ENCODE measurements around the gene RNF152.
"Not testable (repeated sequence)": the region's sequence is repeated elsewhere in the genome, so short reads cannot be mapped to it uniquely, and the experiment has no call there.

The RNF152 gene

DNA sequence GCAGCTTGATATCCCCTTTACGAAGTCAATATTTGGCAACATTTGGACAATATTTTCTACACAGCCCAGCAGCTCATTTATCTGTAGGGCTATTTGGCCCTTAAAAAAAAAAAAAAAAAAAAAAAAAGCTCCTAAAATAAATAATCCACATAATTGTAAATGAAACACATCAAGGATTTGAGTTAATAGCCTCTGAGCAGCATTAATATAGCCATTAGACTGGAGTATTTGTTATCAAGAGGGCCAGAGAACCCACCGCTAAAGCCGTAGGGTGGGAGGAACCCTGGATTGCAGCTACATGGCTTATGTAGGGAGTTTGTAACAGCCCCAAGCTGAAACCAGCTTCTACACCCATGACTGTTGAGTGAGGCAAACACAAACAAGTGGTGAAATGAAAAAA is 84.5 kb downstream of the RNF152 start:
- DNase-seq, result no peak

DNA sequence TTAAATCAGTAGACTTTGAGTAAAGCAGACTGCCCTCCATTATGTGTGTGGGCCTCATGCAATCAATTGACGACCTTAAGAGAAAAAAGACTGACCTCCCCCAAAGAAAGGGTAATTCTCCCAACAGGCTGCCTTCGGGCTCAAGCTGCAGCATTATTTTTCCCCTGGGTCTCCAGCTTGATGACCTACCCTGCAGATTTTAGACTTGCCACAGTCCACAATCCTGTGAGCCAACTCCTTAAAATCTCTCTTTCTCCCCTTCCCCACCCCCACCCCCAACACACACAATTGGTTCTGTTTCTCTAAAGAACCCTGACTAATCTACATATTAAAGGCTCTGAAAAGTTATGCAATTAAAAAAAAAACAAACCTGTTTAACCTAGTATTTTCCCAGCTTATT is 89.4 kb downstream of the RNF152 start:
- DNase-seq, result no peak

DNA sequence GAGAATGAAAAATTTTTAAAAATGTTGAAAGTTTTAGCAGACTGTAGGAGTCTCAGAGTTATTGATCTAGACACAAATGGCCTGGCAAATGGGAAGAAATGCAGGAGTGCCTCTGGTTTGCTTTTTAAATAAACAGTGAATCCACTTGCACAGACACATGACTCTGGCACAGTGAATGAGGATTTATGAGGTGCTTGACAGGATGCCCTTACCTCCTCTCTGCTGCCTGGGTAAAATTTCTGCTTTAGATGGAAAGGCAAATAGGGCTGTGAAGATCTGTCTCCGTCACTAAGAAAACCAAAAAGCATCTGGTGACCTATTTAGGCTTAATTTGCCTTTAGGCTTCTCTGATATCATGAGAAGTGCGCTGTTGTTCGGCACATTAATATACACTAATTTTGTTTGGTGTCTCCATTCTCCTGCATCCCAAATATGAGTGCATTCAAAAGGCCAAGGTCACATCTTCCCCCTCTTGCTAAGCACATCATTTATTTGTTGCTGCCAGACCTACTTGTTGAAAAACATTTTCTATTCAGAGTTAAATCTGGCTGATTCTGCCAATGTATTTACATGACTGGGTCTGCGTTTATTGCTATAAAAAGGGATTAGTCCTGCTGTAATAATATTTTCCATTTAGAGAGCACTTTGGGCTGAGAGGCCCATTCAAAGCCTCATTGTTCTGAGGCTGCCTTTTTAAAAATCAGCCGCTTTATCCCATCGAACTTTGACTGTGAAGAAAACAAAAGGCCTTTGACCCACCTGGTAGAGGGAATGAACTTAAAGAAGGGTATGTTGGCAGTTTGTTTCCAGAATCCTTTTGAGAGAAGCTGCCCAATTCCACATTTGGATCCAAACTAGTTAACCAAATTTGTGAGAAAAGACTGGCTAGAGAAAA is 94.9 kb downstream of the RNF152 start:
- no peak for DNase-seq

DNA sequence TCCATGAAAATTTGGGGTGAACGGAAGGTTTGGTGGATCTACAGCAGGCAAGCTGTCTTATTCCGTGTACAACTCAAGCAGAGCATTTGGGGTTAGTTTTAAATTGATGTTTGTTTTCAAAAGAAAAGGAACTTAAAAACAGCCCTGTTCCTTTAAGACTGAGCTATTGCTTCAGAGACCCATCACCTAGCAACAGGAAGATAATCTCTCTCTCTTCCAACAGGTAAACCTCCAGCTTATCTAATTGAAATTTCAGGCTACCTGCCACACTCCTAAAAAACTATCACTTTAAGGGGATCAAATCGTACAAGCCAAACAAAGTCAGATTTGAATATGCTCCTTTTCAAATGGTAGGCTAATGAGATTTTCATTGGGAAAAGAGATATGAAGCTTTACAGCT is 101.8 kb downstream of the RNF152 start:
- DNase-seq, result no peak

DNA sequence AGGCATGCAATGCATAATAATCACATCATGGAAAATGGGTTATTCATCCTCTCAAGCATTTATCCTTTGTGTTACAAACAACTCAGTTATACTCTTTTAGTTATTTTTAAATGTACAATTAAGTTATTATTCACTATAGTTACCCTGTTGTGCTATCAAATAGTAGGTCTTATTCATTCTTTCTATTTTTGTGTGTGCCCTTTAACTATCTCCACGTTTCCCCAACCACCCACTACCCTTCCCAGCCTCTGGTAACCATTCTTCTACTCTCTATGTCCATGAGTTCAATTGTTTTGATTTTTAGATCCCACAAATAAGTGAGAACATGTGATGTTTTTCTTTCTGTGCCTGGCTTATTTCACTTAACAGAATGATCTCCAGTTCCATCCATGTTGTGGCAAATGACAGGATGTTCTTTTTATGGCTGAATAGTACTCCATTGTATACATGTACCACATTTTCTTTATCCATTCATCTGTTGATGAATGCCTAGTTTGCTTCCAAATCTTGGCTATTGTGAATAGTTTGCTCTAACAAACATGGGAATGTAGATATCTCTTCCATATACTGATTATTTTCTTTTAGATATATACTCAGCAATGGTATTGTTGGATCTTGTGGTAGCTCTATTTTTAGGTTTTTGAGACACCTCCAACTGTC is 105.7 kb downstream of the RNF152 start:
- not testable (repeated sequence) for DNase-seq

DNA sequence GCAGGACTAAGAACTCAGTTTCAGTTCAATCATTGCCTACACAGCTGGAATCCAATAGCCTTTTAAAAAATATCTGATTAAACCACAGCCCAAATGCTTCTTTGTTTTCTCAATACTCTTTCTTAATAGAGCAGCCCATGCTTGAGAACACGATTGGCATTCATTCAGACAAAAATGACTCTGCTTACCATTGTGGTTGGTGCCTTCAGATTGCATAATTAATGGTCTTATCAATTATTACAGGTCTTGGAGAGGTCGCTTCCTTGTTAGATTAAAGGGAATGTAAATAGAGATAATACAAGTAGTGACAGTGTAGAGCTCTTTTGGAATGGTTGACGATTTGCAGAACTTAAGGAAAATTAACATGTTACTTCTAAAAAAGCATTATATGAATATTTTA is 107.2 kb downstream of the RNF152 start:
- no peak for DNase-seq

DNA sequence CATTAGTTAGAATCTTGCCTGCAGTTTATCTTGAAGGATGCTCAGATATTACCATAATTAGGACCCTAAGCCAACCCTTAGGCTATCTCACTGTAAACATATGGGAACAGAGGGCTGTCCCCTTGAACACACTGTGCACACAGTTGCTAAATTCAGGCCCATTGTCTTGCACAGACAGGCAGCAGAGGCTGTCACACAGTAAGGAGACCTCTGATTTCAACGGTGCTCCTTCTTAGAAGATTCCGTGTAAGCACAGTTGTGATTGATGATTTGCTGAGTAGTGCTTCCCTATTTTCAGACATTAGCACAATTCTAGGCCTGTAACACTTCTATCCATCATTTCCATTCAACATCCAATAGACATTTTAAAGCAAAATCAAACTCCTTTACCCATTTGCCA is 108.0 kb downstream of the RNF152 start:
- DNase-seq, result no peak

DNA sequence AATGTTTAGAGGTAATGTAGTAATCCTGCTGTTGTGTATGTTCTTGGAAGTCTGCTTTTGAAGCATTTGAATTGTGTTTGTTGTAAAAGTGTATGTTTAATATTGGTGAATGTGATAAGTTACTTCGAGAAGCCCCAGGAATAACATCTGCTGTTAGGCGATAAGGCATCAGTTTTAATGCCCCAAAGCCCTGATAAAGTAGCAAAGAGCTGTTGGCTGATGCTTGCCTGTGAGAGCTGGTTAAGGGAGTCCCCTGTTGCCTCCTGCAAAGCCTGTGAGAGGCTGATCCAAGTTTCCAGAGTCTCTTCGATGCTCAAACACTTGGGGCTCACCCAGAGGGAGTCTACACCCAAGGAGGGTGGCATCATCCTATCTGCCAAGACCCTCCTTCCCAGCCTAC is 110.3 kb downstream of the RNF152 start:
- DNase-seq, result no peak

DNA sequence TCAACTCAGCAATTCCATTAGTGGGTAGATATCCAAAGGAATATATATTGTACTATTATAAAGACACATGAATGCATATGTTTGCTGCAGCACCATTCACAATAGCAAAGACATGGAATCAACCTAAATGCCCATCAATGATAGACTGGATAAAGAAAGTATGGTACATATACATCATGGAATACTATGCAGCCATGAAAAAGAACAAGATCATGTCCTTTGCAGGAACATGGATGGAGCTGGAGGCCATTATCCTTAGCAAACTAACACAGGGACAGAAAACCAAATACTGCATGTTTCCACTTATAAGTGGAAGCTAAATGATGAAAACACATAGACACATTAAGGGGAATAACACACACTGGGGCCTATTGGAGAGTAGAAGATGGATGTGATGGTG is 116.6 kb downstream of the RNF152 start:
- DNase-seq, result not testable (repeated sequence)

DNA sequence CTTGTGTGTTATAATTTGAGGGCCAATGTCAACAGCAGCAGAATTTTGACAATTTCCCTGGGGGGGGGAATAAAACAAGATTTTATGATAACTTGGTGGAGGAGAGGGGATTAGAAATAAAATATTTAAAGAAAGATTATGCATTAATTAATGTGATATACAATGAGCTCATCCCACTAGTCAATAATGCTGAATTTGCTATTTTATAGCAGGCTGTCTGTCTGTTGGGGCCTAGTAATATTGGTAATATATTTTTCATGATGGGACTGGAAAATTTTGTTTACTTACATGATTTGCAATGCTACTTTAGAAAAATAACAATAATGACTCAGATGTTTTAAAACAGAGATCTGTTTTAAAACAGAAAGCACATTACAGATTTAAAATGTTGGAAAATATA is 118.0 kb downstream of the RNF152 start:
- DNase-seq, result no peak

DNA sequence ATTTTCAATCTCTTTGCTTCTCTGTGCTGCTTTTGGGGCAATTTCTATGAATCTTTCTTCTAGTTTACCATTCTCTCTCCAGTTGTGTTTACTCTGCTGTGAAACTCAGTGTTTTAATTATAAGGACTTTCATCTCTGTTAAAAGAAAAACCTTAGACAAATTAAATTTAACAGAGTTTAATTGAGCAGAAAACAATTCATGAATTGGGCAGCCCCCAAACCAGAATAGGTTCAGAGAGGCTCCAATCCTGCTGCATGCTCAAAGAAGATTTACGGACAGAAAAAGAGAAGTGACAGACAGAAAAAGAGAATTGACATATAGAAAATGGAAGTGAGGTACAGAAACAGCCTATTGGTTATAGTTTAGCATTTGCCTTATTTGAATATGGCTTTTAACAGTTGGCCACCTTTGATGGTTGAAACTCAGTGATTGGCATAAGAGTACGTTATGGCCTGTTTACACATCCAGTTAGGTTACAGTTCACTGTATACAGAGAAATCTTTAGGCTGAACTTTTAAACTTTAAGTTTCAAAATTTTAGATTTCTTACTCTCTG is 120.4 kb downstream of the RNF152 start:
- no peak for DNase-seq

DNA sequence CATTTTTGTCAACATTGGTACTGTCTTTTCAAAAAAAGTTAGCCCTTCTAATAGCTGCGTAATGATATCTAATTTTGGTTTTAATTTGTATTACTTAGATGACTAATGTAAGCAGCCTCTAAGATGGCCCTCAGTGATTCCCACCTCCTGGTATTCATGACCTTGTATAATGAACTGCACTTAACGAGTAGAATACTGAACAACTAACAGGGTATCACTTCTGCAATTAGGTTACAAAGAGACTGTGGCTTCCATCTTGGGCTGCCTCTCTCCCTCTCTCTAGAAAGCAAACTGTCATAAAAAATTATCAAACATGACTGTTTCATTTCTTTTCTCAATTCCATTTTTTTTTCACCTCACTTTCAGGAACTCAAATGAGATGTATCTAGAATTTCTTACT is 120.9 kb downstream of the RNF152 start:
- no peak for DNase-seq

DNA sequence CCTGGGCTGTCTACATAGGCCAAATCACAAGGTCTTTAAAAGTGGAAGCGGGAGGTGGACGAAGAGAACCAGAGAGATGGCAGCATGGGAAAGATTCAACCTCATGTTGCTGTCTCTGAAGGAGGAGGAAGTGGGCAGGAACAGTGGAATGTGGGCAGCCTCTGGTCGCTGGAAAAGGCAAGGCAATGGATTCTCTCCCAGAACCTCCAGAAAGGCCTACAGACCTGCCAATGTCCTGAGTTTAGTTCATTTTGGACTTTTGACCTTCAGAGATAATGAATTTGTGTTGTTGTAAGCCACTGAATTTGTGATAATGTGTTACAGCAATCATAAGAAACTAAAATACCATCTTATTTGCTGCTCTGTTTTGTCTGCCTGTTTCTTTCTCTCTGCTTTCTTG is 122.5 kb downstream of the RNF152 start:
- no peak for DNase-seq

DNA sequence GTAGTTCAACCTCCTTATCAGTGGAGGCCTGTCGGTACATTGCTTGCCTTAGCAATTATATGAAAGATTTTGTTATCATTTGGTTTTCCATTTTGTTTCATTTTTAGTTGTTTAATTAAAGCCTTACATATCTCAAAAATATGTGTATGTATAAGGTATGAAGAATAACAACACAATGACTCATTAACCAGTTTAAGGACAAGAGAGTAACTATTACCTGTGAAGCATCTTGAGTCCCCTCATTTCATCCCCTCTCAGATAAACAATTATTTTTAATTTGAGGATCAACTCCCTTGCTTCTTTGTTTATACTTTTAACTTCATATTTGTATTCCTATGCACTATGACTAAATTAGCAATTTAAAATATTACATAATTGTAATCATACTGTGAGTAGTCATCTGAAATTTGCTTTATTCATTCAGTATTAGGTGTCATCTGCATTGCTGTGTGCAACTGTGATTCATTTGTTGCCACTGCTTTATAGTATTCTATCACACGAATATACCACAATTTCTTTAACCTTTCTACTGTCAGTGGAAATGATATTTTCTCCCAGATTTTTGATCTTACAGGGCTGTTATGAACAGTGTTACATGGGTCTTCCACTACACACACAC is 126.4 kb downstream of the RNF152 start:
- DNase-seq, result no peak

DNA sequence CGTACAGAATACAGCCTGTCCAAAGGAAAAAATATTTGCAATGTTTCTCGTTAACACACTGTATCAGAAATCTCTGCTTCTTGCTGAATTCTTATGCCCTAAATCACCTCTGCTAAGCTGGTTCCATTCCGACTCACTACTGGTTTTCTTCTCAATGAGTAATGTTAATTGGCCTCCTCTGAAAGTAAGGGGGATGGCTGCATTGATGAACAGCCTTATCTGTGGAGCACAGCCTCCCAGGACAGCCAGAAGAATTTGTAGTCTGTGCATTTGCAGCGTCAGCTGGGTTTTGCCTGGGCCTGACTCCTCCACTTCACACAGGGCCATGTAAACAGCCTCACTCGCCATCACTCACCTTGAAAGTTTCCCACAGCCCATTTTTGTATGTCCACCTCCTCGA is 127.7 kb downstream of the RNF152 start:
- DNase-seq, result no peak

DNA sequence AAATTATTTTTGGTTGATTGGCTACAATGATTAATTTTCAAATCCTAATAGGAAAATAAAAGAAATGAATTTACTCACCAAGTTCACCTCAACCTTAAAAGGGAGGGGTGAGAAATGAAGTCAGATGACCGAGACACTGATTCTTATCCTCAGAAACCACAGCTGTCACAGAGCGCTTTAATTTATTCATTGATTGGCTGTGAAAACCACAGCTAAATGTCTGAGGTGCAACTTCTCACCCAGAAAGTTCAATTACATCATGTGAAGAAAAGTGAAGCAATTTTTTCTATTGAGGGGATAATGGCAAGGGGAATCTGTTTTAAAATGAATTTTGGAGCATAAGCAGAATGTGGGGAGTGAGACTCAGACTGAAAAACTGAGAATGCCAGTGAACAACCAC is 128.4 kb downstream of the RNF152 start:
- no peak for DNase-seq

DNA sequence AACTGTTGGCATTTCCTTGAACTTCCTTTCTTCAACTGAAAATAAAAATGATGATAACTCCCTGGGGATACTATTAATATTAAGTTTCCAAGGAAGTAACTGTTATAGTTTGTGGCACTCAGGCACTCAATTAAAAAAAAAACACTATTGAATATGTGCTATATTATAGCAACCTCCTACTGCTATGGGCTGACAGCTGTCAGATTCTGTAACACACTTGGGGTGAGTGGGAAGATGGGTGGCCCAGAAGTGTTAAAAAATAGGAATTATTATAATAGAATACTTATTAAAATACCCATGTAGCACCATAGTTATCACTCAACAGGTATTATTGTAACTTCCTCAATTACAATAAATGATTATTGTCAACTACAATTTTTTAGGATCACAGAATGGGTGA is 130.9 kb downstream of the RNF152 start:
- DNase-seq, result no peak
